Fibroblast of skin of scalp (primary cell): ENCODE data around the gene NTMT2.

Experiments
- DNase-seq: peaks from one replicate; pipeline ENCODE4 v3.0.0-alpha.2; 2013

NTMT2 gene

DNA sequence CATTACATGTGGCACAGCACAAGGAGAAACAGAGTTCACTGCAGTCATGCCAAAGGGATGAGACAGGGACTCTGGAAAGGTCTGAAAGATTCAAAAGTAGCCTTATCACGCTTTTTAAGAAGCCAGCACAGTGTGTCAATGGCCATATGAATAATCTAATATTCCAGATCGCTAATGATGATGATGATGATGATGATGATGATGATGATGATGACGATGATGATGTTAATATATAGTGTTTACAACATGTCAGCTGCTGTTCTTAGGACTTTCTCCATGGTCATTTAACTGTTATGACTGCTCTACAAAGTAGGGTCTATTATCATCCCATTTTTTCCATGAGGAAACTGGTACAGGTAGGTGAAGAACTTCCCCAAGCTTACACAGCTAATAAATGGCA is 64.4 kb downstream of the NTMT2 start:
- DNase-seq = no peak

GRCh38 chr1:170213596-170213995 is 67.8 kb downstream of the NTMT2 start:
- DNase-seq = no peak

DNA sequence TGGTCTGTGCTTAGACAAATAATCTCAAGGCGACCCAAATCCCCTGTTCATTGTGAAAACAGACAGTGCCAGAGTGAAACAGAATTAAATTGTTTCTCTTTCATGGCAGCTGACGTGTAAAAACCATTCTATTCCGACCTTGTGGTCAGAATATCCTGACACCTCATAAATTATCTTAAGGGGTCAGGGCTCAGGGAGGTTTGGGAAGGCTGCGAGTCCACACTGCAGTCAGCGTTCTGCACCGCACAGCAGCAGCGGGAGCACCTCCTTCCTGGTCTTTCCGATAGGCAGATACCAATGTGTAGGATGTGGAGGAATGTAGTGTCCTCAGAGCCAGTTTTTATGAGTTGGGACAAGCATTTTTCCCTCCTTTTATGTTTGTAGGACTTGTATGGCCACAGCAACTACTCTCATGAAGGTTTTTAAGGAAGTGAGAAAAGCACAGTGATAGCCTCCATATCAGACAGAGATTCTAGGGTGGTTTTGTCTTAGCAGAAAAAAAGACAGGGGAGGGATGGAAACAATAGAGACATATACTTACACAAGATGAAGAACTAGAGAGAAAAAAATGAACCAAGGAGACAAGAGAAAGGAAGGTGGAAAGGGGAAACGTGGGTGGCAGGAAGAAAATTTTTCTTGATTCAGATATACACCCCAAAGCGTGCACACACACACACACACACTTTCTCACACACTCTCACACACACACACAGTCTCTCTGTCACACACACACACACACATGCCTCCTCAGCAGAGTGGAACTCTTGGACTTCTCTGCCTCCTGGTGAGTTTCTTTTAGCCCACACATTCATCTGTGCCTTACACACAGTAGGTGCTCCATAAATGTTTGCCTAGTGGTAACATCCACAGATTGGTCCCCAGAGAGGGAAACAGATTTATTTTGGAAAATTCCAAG is 68.6 kb downstream of the NTMT2 start:
- no peak for DNase-seq

- DNase-seq = peak; percentile 82
Measured at GRCh38 chr1:170215072-170215885, 69.5 kb downstream of the NTMT2 start.

DNA sequence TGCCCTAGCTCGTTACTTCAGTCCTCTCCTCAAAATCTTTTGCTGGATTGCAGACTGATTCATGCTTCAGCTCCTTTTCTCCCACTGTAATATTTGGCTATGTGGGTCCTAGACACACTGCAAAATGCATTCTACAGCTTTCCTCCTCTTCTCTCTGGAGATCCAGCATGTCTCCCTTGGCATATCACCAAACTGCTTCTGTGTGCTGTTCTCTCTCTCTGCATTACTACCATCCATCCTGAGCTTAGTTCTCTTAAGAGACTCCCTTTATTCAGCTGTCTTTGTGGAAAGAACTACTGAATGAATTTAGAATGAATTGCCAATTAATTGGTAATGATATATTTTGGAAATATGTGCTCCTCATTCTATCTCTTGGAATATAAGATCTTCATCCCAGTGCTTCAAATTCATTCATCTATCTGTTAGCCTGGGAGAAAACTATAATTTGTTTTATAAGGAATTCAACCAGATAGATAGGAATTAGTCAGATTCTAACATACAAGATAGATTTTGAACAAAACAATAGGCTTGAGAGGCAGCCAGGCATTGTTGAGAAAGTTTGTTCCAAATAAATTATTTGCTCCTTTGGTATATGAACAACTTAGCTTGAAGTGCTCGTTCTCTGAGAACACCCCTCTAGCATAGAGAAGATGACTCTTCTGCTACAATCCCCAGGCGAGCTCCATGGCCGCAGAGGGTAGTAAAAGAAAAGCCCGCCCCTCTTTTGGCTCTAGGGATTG is 71.9 kb downstream of the NTMT2 start:
- no peak for DNase-seq

DNA sequence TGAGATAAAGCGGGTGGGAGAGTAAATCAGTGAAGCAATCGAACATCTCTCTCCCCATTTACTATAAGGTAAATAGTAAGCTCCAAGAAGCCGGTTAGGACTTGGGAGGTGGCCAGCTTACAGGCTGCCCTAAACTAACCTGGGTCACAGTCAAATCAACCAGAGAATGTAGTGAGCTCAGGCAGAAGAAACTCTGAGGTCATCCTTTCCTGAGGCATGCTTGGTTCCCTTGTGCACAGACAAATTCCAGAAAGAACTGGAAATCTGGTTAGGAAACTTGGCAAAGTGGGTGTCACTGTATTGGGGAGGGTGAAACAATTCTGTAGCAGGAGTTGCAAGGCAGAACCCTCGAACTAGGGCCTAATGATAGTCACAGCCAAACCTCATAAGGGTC is 72.5 kb downstream of the NTMT2 start:
- DNase-seq = peak; percentile 36
